Measurements from ENCODE around the gene SLC1A6.
"Not testable (repeated sequence)": the region's sequence is repeated elsewhere in the genome, so short reads cannot be mapped to it uniquely, and the experiment has no call there.

Gene SLC1A6

DNA sequence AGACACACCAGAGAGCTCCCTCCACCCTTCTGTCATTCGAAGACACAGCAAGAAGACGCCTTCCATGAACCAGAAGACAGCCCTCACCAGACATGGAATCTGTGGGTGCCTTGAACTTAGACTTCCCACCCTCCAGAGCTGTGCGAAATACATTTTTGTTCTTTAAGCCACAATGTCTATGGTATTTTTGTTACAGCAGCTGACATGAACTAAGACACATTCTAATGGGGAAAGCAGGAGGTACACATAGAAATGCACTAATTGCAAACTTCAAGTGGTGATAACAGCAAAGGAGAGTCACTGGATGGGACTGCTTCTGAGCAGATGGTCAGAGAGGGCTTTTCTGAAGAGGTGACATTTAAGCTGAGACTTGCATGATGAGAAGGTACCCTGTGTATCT, 22.2 kb downstream of the SLC1A6 start:
- Histone ChIP-seq H3K4me3 (ENCODE audit: insufficient read length, low read depth) (no peak overlapping the region), H3K4me1 (ENCODE audit: insufficient read depth, insufficient read length) (no peaks in the 10 kb centered on the region), H3K9ac (ENCODE audit: insufficient read length, low read depth) (no peak overlapping the region), H3K36me3 (ENCODE audit: insufficient read depth, insufficient read length, low read length) (peaks cover 7% of the 10 kb centered on the region), H3K27me3 (ENCODE audit: insufficient read depth, insufficient read length) (no peaks in the 10 kb centered on the region), H3K9me3 (ENCODE audit: insufficient read depth, low read length) (peaks cover 37% of the 10 kb centered on the region)
- no peak for TF ChIP-seq YY1 (IDR thresholded peaks at IDR 0.05; ENCODE audit: insufficient read depth, insufficient read length)
- TF ChIP-seq ZNF274 (IDR thresholded peaks at IDR 0.05; ENCODE audit: low read depth, low read length), result no peak
- no peak for TF ChIP-seq SUZ12 (IDR thresholded peaks at IDR 0.05; ENCODE audit: extremely low read depth, insufficient read depth, insufficient read length)
- DNase-seq (ENCODE audit: low read depth, low spot score), result no peak

DNA sequence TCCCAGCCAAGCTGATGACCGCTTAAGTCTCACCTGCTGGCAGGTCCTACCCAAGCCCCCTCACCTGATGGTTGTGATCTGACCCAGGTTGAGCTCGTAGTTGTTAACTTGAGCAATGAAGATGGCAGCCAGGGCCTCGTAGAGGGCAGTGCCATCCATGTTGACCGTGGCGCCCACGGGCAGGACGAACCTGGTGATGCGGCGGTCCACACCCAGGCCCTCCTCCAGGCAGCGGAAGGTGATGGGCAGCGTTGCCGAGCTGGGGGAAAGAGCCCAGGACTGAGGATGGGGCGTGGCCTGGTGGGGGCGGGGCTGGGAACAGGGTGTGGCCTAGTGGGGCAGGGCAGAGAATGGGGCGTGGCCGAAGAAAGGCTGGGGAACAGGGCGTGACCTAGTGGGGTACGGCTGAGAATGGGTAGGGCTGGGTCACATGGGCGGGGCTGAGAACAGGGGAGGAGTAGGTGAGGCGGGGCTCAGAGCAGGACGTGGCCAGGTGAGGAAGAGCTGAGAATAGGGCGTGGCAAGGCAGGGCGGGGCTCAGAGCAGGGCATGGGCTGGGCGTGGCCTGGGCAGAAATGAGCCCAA, 25.5 kb downstream of the SLC1A6 start:
- no peak overlapping the region for H3K4me3 ChIP-seq (ENCODE audit: insufficient read length, low read depth)
- TF ChIP-seq SUZ12 (IDR thresholded peaks at IDR 0.05; ENCODE audit: extremely low read depth, insufficient read depth, insufficient read length) (no peak), ZNF274 (IDR thresholded peaks at IDR 0.05; ENCODE audit: low read depth, low read length) (no peak), YY1 (IDR thresholded peaks at IDR 0.05; ENCODE audit: insufficient read depth, insufficient read length) (no peak)
- H3K36me3 ChIP-seq (ENCODE audit: insufficient read depth, insufficient read length, low read length), result no peaks in the 10 kb centered on the region
- no peak overlapping the region for H3K9ac ChIP-seq (ENCODE audit: insufficient read length, low read depth)
- H3K27me3 ChIP-seq (ENCODE audit: insufficient read depth, insufficient read length), result no peaks in the 10 kb centered on the region
- peaks cover 12% of the 10 kb centered on the region for H3K9me3 ChIP-seq (ENCODE audit: insufficient read depth, low read length)
- DNase-seq (ENCODE audit: low read depth, low spot score), result no peak
- no peaks in the 10 kb centered on the region for H3K4me1 ChIP-seq (ENCODE audit: insufficient read depth, insufficient read length)

DNA sequence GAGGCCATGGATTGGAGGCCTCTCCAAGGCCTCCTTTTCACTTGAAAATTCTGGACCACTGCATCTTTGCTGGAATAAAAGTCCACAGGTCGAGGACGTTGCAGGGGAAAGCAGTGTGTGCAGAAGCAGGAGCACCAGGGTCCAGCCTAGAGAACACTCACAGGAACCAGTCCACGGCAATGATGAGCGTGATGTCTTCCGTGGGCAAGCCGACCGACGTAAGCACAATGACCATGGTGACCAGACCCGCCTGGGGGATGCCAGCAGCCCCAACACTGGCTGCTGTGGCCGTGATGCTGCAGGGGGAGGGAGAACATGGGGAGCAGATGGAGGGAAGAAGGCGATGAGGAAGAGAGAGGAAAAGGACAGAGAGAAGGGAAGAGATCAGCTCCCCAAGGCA, 26.9 kb downstream of the SLC1A6 start:
- DNase-seq (ENCODE audit: low read depth, low spot score), result no peak

DNA sequence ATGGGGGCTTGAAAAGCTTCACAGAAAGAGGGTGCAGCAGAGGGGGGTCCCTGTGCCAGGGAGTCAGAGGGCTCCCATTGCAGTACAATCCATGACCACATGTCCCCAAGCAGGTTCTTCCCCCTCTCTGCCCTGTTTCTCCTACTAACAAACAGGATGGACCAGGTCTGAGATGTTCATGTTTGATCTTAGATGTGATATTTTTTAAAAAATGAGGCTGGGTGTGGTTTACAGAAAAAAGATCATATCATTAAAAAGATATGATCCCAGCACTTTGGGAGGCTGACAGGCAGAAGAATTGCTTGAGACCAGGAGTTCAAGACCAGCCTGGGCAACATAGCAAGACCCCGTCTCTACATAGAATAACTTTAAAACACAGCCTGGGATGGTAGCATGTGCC, 29.2 kb downstream of the SLC1A6 start:
- Histone ChIP-seq H3K9ac (ENCODE audit: insufficient read length, low read depth) (no peak overlapping the region), H3K9me3 (ENCODE audit: insufficient read depth, low read length) (no peaks in the 10 kb centered on the region), H3K27me3 (ENCODE audit: insufficient read depth, insufficient read length) (no peaks in the 10 kb centered on the region), H3K4me1 (ENCODE audit: insufficient read depth, insufficient read length) (no peaks in the 10 kb centered on the region), H3K4me3 (ENCODE audit: insufficient read length, low read depth) (no peak overlapping the region), H3K36me3 (ENCODE audit: insufficient read depth, insufficient read length, low read length) (no peaks in the 10 kb centered on the region)
- DNase-seq (ENCODE audit: low read depth, low spot score), result no peak
- no peak for TF ChIP-seq SUZ12 (IDR thresholded peaks at IDR 0.05; ENCODE audit: extremely low read depth, insufficient read depth, insufficient read length)

More for the DNA sequence above, 26.9 kb downstream of the SLC1A6 start:
- H3K9me3 ChIP-seq (ENCODE audit: insufficient read depth, low read length), result peaks cover 3% of the 10 kb centered on the region; the same call in 1 of the 2 replicates
- TF ChIP-seq SUZ12 (IDR thresholded peaks at IDR 0.05; ENCODE audit: extremely low read depth, insufficient read depth, insufficient read length), result no peak
- TF ChIP-seq ZNF274 (IDR thresholded peaks at IDR 0.05; ENCODE audit: low read depth, low read length), result no peak
- no peak for TF ChIP-seq YY1 (IDR thresholded peaks at IDR 0.05; ENCODE audit: insufficient read depth, insufficient read length)
- no peaks in the 10 kb centered on the region for H3K4me1 ChIP-seq (ENCODE audit: insufficient read depth, insufficient read length)
- H3K9ac ChIP-seq (ENCODE audit: insufficient read length, low read depth), result no peak overlapping the region
- H3K27me3 ChIP-seq (ENCODE audit: insufficient read depth, insufficient read length), result no peaks in the 10 kb centered on the region
- H3K4me3 ChIP-seq (ENCODE audit: insufficient read length, low read depth), result no peak overlapping the region
- H3K36me3 ChIP-seq (ENCODE audit: insufficient read depth, insufficient read length, low read length), result no peaks in the 10 kb centered on the region

DNA sequence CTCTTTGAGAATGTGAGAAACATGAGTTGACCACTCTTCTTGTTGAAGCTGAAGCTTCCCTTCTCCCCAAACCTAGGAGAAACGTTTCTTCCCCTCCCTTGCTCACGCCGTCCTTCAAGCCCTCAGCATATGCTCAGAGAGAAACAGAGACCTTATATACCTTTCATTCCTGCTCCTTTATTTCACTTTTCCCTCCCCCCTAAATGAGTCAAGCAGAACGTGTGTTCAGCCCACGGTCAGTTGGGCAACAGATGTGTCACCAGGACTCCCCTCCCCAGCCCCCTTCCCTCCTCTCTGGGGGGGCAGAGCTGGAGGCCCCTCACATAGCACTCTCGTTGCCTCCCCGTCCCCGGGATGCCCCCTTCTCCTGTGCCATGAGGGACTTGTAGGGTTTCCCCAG, 29.8 kb downstream of the SLC1A6 start:
- Histone ChIP-seq H3K4me1 (ENCODE audit: insufficient read depth, insufficient read length) (no peaks in the 10 kb centered on the region), H3K4me3 (ENCODE audit: insufficient read length, low read depth) (no peak overlapping the region), H3K36me3 (ENCODE audit: insufficient read depth, insufficient read length, low read length) (no peaks in the 10 kb centered on the region), H3K9ac (ENCODE audit: insufficient read length, low read depth) (no peak overlapping the region), H3K27me3 (ENCODE audit: insufficient read depth, insufficient read length) (no peaks in the 10 kb centered on the region), H3K9me3 (ENCODE audit: insufficient read depth, low read length) (no peaks in the 10 kb centered on the region)
- no peak for DNase-seq (ENCODE audit: low read depth, low spot score)
- TF ChIP-seq ZNF274 (IDR thresholded peaks at IDR 0.05; ENCODE audit: low read depth, low read length) (no peak), SUZ12 (IDR thresholded peaks at IDR 0.05; ENCODE audit: extremely low read depth, insufficient read depth, insufficient read length) (no peak), YY1 (IDR thresholded peaks at IDR 0.05; ENCODE audit: insufficient read depth, insufficient read length) (no peak)

DNA sequence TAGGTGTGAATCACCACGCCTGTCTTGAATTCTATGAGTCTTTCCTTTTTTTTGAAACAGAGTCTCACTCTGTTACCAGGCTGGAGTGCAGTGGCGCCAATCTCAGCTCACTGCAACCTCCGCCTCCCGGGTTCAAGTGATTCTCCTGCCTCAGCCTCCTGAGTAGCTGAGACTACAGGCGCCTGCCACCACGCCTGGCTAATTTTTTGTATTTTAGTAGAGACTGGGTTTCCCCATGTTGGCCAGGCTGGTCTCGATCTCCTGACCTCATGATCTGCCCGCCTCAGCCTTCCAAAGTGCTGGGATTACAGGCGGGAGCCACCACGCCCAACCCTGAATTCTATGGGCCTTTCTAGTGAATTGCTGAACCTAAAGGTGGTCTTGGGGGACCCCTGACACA, 30.3 kb downstream of the SLC1A6 start:
- H3K27me3 ChIP-seq (ENCODE audit: insufficient read depth, insufficient read length); H3K36me3 ChIP-seq (ENCODE audit: insufficient read depth, insufficient read length, low read length); H3K9me3 ChIP-seq (ENCODE audit: insufficient read depth, low read length); H3K4me1 ChIP-seq (ENCODE audit: insufficient read depth, insufficient read length); H3K9ac ChIP-seq (ENCODE audit: insufficient read length, low read depth); DNase-seq (ENCODE audit: low read depth, low spot score); H3K4me3 ChIP-seq (ENCODE audit: insufficient read length, low read depth): not testable (repeated sequence)

DNA sequence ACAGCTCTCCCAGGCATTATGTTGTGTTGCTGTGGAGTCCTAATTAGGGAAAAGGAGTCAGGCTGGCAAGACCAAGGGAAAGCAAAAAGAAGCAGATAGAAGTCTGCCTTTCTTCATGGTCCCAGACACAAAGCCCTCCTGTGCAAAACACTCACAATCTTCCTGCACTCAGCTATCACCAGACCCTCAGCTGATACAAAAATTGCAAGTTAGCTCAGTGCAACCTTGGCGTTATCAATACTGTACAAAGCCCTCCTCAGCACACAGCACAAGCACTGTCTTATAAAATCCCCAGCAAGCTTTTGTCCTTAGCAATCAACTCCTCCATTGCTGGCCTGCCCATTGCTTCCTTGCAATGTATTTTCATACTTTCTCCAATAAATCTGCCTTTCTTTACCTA, 35.2 kb downstream of the SLC1A6 start:
- Histone ChIP-seq H3K9ac (ENCODE audit: insufficient read length, low read depth) (no peak overlapping the region), H3K4me3 (ENCODE audit: insufficient read length, low read depth) (no peak overlapping the region), H3K9me3 (ENCODE audit: insufficient read depth, low read length) (no peaks in the 10 kb centered on the region), H3K27me3 (ENCODE audit: insufficient read depth, insufficient read length) (no peaks in the 10 kb centered on the region), H3K36me3 (ENCODE audit: insufficient read depth, insufficient read length, low read length) (no peaks in the 10 kb centered on the region), H3K4me1 (ENCODE audit: insufficient read depth, insufficient read length) (no peaks in the 10 kb centered on the region)
- DNase-seq (ENCODE audit: low read depth, low spot score), result no peak
- TF ChIP-seq YY1 (IDR thresholded peaks at IDR 0.05; ENCODE audit: insufficient read depth, insufficient read length) (no peak), SUZ12 (IDR thresholded peaks at IDR 0.05; ENCODE audit: extremely low read depth, insufficient read depth, insufficient read length) (no peak), ZNF274 (IDR thresholded peaks at IDR 0.05; ENCODE audit: low read depth, low read length) (no peak)

DNA sequence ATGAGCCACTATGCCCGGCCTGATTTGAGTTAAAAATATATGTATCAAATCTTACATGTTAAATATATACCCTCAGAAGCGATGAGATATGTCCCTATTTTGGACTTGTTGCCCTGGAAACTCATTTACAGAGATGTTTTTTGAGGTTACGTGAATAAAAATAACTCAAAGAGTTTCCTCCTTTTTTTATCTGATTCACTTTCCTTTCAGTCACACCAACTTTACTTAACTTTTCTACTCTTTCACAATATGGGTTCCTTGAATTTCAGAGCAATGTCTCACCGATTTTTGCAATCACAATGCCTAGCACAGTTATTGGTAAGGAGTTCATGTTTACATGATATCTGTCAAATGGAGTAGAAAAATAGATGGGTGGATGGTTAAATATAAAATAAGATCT, 36.1 kb downstream of the SLC1A6 start:
- Histone ChIP-seq H3K9me3 (ENCODE audit: insufficient read depth, low read length) (no peaks in the 10 kb centered on the region), H3K36me3 (ENCODE audit: insufficient read depth, insufficient read length, low read length) (no peaks in the 10 kb centered on the region), H3K27me3 (ENCODE audit: insufficient read depth, insufficient read length) (no peaks in the 10 kb centered on the region), H3K4me3 (ENCODE audit: insufficient read length, low read depth) (no peak overlapping the region), H3K4me1 (ENCODE audit: insufficient read depth, insufficient read length) (no peaks in the 10 kb centered on the region), H3K9ac (ENCODE audit: insufficient read length, low read depth) (no peak overlapping the region)
- no peak for DNase-seq (ENCODE audit: low read depth, low spot score)
- TF ChIP-seq ZNF274 (IDR thresholded peaks at IDR 0.05; ENCODE audit: low read depth, low read length) (no peak), YY1 (IDR thresholded peaks at IDR 0.05; ENCODE audit: insufficient read depth, insufficient read length) (no peak), SUZ12 (IDR thresholded peaks at IDR 0.05; ENCODE audit: extremely low read depth, insufficient read depth, insufficient read length) (no peak)
